DND-41 (cell line): ENCODE results near the gene DMRT1.

Experiments used
- CTCF ChIP-seq: IDR thresholded peaks from 2 replicates; pipeline ENCODE4 v1.5.1; 2012; ENCODE audit warnings: borderline replicate concordance, low read length, moderate library complexity, mild to moderate bottlenecking; ENCODE audit not compliant: poor library complexity, severe bottlenecking; ENCODE audit errors: extremely low read depth
- EZH2 ChIP-seq: IDR thresholded peaks from 3 replicates; pipeline ENCODE4 v1.6.1; 2012; ENCODE audit warnings: borderline replicate concordance, low read depth, mild to moderate bottlenecking, moderate library complexity, low read length, inconsistent platforms; ENCODE audit not compliant: severe bottlenecking

DNA sequence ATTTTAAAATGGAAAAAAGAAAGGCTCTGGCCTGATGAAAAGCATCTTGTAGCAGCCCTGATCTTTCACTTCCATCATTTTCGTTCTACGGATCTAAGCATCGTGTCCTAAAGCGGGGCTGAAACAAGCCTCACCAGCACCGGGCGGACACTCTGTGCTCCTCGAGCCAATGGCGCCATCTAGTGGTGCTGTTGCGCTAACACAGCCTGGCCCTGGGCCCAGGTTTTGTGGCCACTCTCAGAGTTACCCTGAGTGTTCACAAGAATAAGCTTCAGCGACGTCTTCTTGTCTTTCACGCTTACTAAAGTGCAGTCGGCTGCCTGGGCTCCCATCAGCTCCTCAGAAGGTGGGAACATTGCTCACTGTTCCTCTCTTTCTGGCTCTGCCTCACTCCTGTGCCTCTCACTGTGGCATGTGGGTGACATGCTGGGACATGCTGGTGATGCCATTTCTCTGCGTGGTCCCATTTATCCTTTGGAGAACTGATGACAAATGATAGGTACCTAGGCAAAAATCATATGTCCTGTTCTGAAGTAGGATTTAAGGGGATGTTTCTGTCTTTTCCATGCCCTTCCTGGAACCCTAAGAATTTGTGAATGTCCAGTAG, 167.7 kb downstream of the DMRT1 start:
- TF ChIP-seq EZH2 = no peak
- peak; percentile 95 for TF ChIP-seq CTCF
